GM23338 (cell line): Measurements from ENCODE around the gene DUSP8. TPM values are rescaled to one million over a fixed set of nuclear protein-coding genes. Genes with fewer than 3 reads are reported as not detected.

Experiments
- ATAC-seq: fragments of 200-7000 bp; cut with Tn5 transposase; 3 replicates; pipeline ENCODE4 v1.9.1; 2020
- DNase-seq: peaks from one replicate; pipeline ENCODE4 v3.0.0-alpha.2; 2015; ENCODE audit warnings: low spot score
- H2AFZ ChIP-seq: fragments of 200-600 bp; sonication (generic); 2 replicates; pipeline ENCODE4 v1.8.0; 2016; ENCODE audit warnings: antibody characterized with exemption, mild to moderate bottlenecking, moderate library complexity
- H3F3A ChIP-seq: fragments of 200-600 bp; sonication (generic); replicated peaks from 2 replicates; pipeline ENCODE4 v1.8.0; 2017; ENCODE audit warnings: antibody characterized with exemption, mixed run types, low read depth
- H3K27ac ChIP-seq: fragments of 200-600 bp; sonication (generic); 2 replicates; pipeline ENCODE4 v1.6.1; 2016; ENCODE audit warnings: low read depth
- H3K27me3 ChIP-seq: fragments of 200-600 bp; sonication (generic); 2 replicates; pipeline ENCODE4 v1.8.0; 2016; ENCODE audit warnings: mild to moderate bottlenecking, mixed run types, moderate library complexity; ENCODE audit not compliant: insufficient read depth
- H3K36me3 ChIP-seq: fragments of 200-600 bp; sonication (generic); 2 replicates; pipeline ENCODE4 v1.8.0; 2016; ENCODE audit warnings: mild to moderate bottlenecking; ENCODE audit not compliant: insufficient read depth
- H3K4me1 ChIP-seq: fragments of 200-600 bp; sonication (generic); 2 replicates; pipeline ENCODE4 v1.8.0; 2016; ENCODE audit warnings: mild to moderate bottlenecking, moderate library complexity; ENCODE audit not compliant: insufficient read depth
- H3K4me2 ChIP-seq: fragments of 200-600 bp; sonication (generic); 2 replicates; pipeline ENCODE4 v1.7.1; 2017; ENCODE audit warnings: mixed run types
- H3K4me3 ChIP-seq: fragments of 200-600 bp; sonication (generic); 2 replicates; pipeline ENCODE4 v1.6.1; 2016; ENCODE audit warnings: mixed run types
- H3K79me2 ChIP-seq: fragments of 200-600 bp; sonication (generic); replicated peaks from 2 replicates; pipeline ENCODE4 v1.8.0; 2017; ENCODE audit warnings: mild to moderate bottlenecking; ENCODE audit not compliant: insufficient read depth
- H3K9me2 ChIP-seq: fragments of 200-600 bp; sonication (generic); 2 replicates; pipeline ENCODE4 v1.8.0; 2017; ENCODE audit not compliant: insufficient read depth
- H4K20me1 ChIP-seq: fragments of 200-600 bp; sonication (generic); replicated peaks from 2 replicates; pipeline ENCODE4 v1.8.0; 2017; ENCODE audit warnings: mild to moderate bottlenecking; ENCODE audit not compliant: insufficient read depth
- H3K27ac Mint-ChIP-seq: 2 replicates; pipeline ENCODE4 v1.8.0; 2020; ENCODE audit warnings: inconsistent platforms, mild to moderate bottlenecking, moderate library complexity, mixed read lengths
- H3K27me3 Mint-ChIP-seq: 3 replicates; pipeline ENCODE4 v1.8.0; 2022; ENCODE audit warnings: low read depth, mild to moderate bottlenecking, moderate library complexity, mixed read lengths, inconsistent platforms; ENCODE audit not compliant: insufficient read depth, poor library complexity
- H3K36me3 Mint-ChIP-seq: 3 replicates; pipeline ENCODE4 v1.8.0; 2021; ENCODE audit warnings: low read depth, mild to moderate bottlenecking, inconsistent platforms, moderate library complexity, mixed read lengths
- H3K4me1 Mint-ChIP-seq: 3 replicates; pipeline ENCODE4 v1.8.0; 2020; ENCODE audit warnings: mild to moderate bottlenecking, inconsistent platforms, mixed read lengths
- H3K4me3 Mint-ChIP-seq: 3 replicates; pipeline ENCODE4 v1.8.0; 2021; ENCODE audit warnings: moderate library complexity, mild to moderate bottlenecking, inconsistent platforms, mixed read lengths
- H3K9me3 Mint-ChIP-seq: 3 replicates; pipeline ENCODE4 v1.8.0; 2020; ENCODE audit warnings: moderate library complexity, mild to moderate bottlenecking, inconsistent platforms, mixed read lengths
- CREB1 ChIP-seq: fragments of 250-450 bp; sonication (Bioruptor Pico); IDR thresholded peaks from 2 replicates; pipeline ENCODE4 v1.5.0; 2020; ENCODE audit warnings: low read depth, mild to moderate bottlenecking, moderate library complexity
- CTCF ChIP-seq, 2 experiments: fragments of 200-600 bp in 1 of 2; sonication (generic) in 1 of 2; conservative IDR thresholded peaks; 2 replicates each; pipeline versions ENCODE4 v1.5.1 to v1.6.1; 2016 to 2017; ENCODE audit warnings: antibody characterized with exemption in 2 of 2, low read depth in 2 of 2, mild to moderate bottlenecking in 2 of 2, moderate library complexity in 1 of 2
- ETS1 ChIP-seq: IDR thresholded peaks from 2 replicates; pipeline ENCODE4 v1.6.1; 2016; ENCODE audit warnings: antibody characterized with exemption
- EZH2 ChIP-seq: fragments of 200-600 bp; sonication (generic); IDR thresholded peaks from one replicate; pipeline ENCODE4 v1.8.0; 2017; ENCODE audit warnings: antibody characterized with exemption, mild to moderate bottlenecking, low read depth; ENCODE audit not compliant: unreplicated experiment
- EZH2phosphoT487 ChIP-seq: fragments of 200-600 bp; sonication (generic); IDR thresholded peaks from one replicate; pipeline ENCODE4 v1.8.1; 2018; ENCODE audit warnings: antibody characterized with exemption; ENCODE audit not compliant: unreplicated experiment
- JUNB ChIP-seq: IDR thresholded peaks from one replicate; pipeline ENCODE4 v1.6.1; 2016; ENCODE audit warnings: antibody characterized with exemption; ENCODE audit not compliant: unreplicated experiment
- NANOG ChIP-seq: IDR thresholded peaks from 2 replicates; pipeline ENCODE4 v1.6.1; 2016; ENCODE audit warnings: antibody characterized with exemption, borderline replicate concordance
- POLR2AphosphoS5 ChIP-seq: IDR thresholded peaks from 2 replicates; pipeline ENCODE4 v1.6.1; 2016; ENCODE audit warnings: antibody characterized with exemption, low read depth
- STAT1 ChIP-seq: IDR thresholded peaks from one replicate; pipeline ENCODE4 v1.6.1; 2016; ENCODE audit warnings: antibody characterized with exemption; ENCODE audit not compliant: unreplicated experiment
- ZNF114 ChIP-seq: fragments of 250-450 bp; sonication (Bioruptor Pico); IDR thresholded peaks from 2 replicates; pipeline ENCODE4 v1.5.0; 2020; ENCODE audit warnings: mild to moderate bottlenecking, moderate library complexity
- ZNF331 ChIP-seq: fragments of 250-450 bp; sonication (Bioruptor Pico); IDR thresholded peaks from 2 replicates; pipeline ENCODE4 v1.5.0; 2020; ENCODE audit warnings: low read depth, mild to moderate bottlenecking, moderate library complexity
- ZNF462 ChIP-seq: fragments of 250-450 bp; sonication (Bioruptor Pico); IDR thresholded peaks from 2 replicates; pipeline ENCODE4 v1.5.0; 2020; ENCODE audit warnings: mild to moderate bottlenecking, moderate library complexity
- polyA plus RNA-seq: library from polyadenylated mRNA; unstranded; fragments of >200 nt; fragmentation: Nextera tagmentation; extraction: Ambion mirVana; gene quantifications from 2 replicates; pipeline ENCODE4 v1.2.1, GENCODE V29; 2016
- total RNA-seq: library from RNA; depleted of rRNA; stranded (reverse); fragments of >200 nt; shearing (Covaris generic); gene quantifications from 2 replicates; pipeline ENCODE4 v1.2.3, GENCODE V29; 2014

DUSP8 gene
- total and polyA plus RNA-seq, 2 experiments from 2014 or later = 1.1 TPM

GRCh38 chr11:1522081-1522424 is 50.0 kb downstream of the DUSP8 start (continued):
- TF ChIP-seq JUNB (no peak), CREB1 (CRISPR knock-in tag) (no peak), STAT1 (no peak), EZH2phosphoT487 (no peak), ZNF114 (no peak), NANOG (no peak), CTCF (conservative IDR thresholded peaks at IDR 0.05; ENCODE audit: low read depth in 2 of 2) (no peak)

GRCh38 chr11:1521382-1522080 is 50.5 kb downstream of the DUSP8 start:
- H4K20me1 ChIP-seq = peaks cover 3% of the 10 kb centered on the region; the same call in 1 of the 2 replicates
- TF ChIP-seq STAT1 (no peak), CTCF (conservative IDR thresholded peaks at IDR 0.05; ENCODE audit: low read depth in 2 of 2) (no peak), JUNB (no peak), ZNF114 (no peak), ZNF331 (CRISPR knock-in tag) (no peak), EZH2phosphoT487 (no peak), ZNF462 (CRISPR knock-in tag) (no peak), EZH2 (no peak), POLR2AphosphoS5 (no peak), CREB1 (CRISPR knock-in tag) (no peak), ETS1 (no peak), NANOG (no peak)

More at GRCh38 chr11:1521382-1522080, 50.5 kb downstream of the DUSP8 start:
- Mint-ChIP-seq H3K36me3 (no peaks in the 10 kb centered on the region), H3K27ac (no peak overlapping the region), H3K4me3 (no peak overlapping the region), H3K4me1 (peaks cover 12% of the 10 kb centered on the region), H3K9me3 (no peaks in the 10 kb centered on the region; the same call in 2 of the 3 replicates), H3K27me3 (peaks cover 9% of the 10 kb centered on the region)
- H3K4me2 ChIP-seq = no peak overlapping the region
- ATAC-seq = no peak
- no peak overlapping the region for H3K27ac ChIP-seq
- no peaks in the 10 kb centered on the region for H3K36me3 ChIP-seq
- no peaks in the 10 kb centered on the region for H3K27me3 ChIP-seq
- no peak overlapping the region for H2AFZ ChIP-seq
- H3K79me2 ChIP-seq = peaks cover 50% of the 10 kb centered on the region
- DNase-seq = no peak
- no peaks in the 10 kb centered on the region for H3K9me2 ChIP-seq
- H3K4me1 ChIP-seq = no peaks in the 10 kb centered on the region
- no peaks in the 10 kb centered on the region for H3F3A ChIP-seq
- H3K4me3 ChIP-seq = no peak overlapping the region
